ENCODE results near the gene FAM174B. TPM values are rescaled to one million over a fixed set of nuclear protein-coding genes. Genes with fewer than 3 reads are reported as not detected.
"Not testable (repeated sequence)": the region's sequence is repeated elsewhere in the genome, so short reads cannot be mapped to it uniquely, and the experiment has no call there.

The FAM174B gene
- total and polyA plus RNA-seq, 8 donors = 40.8 to 66.3 (median 48.7) TPM

GRCh38 chr15:92612891-92613290 is 42.7 kb downstream of the FAM174B start:
- TF ChIP-seq CTCF (IDR thresholded peaks at IDR 0.05) = no peak
- intact Hi-C loops (cut with DNase I) = no loop called here
- H3K4me3 ChIP-seq = no peak overlapping the region
- H3K36me3 ChIP-seq = no peaks in the 10 kb centered on the region
- no peaks in the 10 kb centered on the region for H3K27me3 ChIP-seq
- H3K9me3 ChIP-seq = no peaks in the 10 kb centered on the region
- peaks cover 8 to 13% of the 10 kb centered on the region in 2 donors for H3K4me1 ChIP-seq
- ATAC-seq (no peak), DNase-seq (no peak)
- H3K27ac ChIP-seq = no peak overlapping the region

DNA sequence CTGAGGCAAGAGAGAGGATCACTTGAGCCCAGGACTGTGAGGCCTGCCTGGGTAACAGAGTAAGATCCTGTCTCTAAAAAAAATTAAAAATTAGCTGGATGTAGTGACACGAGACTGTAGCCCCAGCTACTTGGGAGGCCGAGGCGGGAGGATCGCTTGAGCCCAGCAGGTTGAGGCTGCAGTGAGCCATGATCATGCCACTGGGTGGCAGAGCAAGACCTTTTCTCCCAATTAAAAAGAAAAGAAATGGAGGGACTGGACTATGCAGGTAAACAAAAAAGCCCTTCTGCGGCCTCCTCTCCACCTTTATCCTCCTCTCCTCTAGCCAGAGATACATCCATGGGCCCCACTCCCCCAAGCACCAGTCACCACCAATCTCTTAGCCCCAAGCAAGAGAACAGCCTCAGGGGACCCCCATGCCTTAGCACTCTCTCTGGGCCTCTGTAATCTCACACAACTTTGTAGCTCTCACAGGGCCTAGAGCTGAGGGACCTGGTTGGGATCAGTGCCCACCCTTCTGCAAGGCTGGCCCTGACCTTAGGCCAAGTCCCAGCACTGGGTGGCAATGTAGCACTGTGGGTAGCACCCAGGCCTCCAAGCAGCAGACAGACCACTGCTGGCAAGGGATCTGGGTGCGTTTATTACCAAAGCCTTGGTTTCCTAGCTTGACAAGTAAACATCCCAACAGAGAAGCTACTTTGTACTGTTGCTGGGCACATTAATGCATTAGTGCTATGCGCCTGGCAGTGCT is 43.4 kb downstream of the FAM174B start:
- no peak for DNase-seq
- Histone ChIP-seq H3K4me1 (peaks cover 5% of the 10 kb centered on the region in 2 donors), H3K4me3 (no peak overlapping the region), H3K27ac (no peak overlapping the region), H3K27me3 (no peaks in the 10 kb centered on the region), H3K36me3 (no peaks in the 10 kb centered on the region), H3K9me3 (no peaks in the 10 kb centered on the region)
- intact Hi-C loops (cut with DNase I) = no loop called here
- TF ChIP-seq CTCF (IDR thresholded peaks at IDR 0.05) = no peak
- ATAC-seq = no peak

DNA sequence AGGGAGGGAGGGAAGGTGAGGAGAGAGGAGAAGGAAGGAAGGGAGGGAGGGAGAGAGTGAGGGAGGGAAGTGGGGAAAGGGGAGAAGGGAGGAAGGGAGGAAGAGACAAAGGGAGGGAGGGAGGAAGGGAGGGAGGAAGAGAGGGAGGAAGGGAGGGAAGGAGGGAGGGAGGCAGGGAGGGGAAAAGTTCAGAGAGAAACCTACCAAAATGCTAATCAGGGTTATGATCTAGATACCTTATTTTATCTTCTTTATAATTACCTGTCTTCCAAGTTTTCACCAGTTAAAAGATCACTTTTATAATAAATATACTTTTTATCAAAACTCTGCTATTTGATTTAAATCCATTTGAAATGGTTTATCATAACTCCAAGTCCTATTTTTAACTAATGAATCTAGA is 44.4 kb downstream of the FAM174B start:
- DNase-seq (no peak), ATAC-seq (no peak)
- intact Hi-C loops (cut with DNase I) = no loop called here
- H3K27ac ChIP-seq = no peak overlapping the region
- no peak overlapping the region for H3K4me3 ChIP-seq
- H3K9me3 ChIP-seq = no peaks in the 10 kb centered on the region
- peaks cover 0 to under 1% of the 10 kb centered on the region in 2 donors for H3K4me1 ChIP-seq
- TF ChIP-seq CTCF (IDR thresholded peaks at IDR 0.05) = no peak
- no peaks in the 10 kb centered on the region for H3K36me3 ChIP-seq
- H3K27me3 ChIP-seq = no peaks in the 10 kb centered on the region

DNA sequence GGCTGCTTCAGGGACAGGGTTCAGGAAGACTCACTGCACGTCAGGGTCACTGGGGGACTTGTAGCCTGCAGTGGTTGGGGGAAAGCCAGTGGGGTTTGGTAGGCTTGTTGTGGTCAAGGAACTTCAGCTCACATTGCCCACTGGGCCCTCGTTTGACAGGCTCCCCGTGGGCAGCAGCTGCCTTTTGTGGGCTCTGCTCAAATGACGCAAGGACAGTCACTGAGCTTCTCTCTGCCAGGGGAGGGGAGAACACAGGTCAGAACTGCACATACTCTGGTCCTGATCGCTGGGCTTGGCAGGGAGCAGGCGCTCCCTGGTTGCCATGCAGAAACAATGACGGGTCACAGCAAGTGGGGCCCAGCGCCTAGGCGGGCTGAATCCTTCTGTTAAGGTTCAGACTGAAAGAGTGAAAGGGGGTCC is 45.5 kb downstream of the FAM174B start:
- H3K27ac ChIP-seq = no peak overlapping the region
- no peaks in the 10 kb centered on the region for H3K36me3 ChIP-seq
- H3K9me3 ChIP-seq = no peaks in the 10 kb centered on the region
- intact Hi-C loops (cut with DNase I) = no loop called here
- no peak for TF ChIP-seq CTCF (IDR thresholded peaks at IDR 0.05)
- H3K4me3 ChIP-seq = no peak overlapping the region
- H3K4me1 ChIP-seq = no peaks in the 10 kb centered on the region
- ATAC-seq = no peak
- DNase-seq = no peak
- H3K27me3 ChIP-seq = no peaks in the 10 kb centered on the region

DNA sequence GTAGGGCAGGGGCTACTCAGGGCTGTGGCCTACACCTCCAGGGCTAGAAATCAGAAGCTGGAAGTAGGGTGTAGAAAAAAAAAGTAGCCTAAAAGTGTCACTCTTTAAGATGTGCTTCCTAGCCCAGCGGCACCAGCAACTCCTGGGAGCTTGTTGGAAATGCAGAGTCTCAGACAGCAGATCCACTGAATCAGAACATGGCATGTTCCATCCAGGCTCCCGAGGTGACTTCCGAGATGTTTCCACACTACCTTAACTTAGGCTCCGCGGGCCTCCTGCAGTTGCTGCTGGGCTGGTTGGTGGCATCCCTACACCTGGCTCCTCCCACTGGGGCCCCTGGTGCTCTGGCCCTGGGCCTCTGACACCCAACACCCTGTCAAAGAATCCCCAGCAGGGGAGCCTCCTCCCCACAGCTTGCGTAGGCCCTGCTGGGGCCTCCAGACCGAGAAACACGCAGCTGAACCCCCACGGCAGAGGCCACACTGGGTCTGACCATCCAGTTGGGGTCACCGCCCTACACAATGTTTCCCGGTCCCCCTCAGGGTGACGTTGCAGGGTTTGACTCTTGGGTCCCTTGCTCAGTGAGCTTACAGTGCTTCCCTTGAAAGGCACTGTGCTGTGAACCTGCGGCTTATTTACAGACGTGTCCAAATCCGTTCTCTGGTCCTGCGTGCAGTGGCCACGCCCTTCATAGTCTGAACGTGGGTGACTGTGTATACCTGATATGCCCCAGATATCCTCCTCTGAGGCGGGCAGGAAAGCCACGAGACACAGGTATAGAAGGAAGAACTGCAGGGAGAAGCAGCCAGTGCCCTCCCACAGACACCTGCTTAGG is 46.5 kb downstream of the FAM174B start:
- intact Hi-C loops (cut with DNase I) = no loop called here
- DNase-seq = no peak
- Histone ChIP-seq H3K36me3 (no peaks in the 10 kb centered on the region), H3K4me3 (no peak overlapping the region), H3K27me3 (no peaks in the 10 kb centered on the region), H3K9me3 (no peaks in the 10 kb centered on the region), H3K27ac (no peak overlapping the region), H3K4me1 (no peaks in the 10 kb centered on the region)
- ATAC-seq = no peak
- TF ChIP-seq CTCF (IDR thresholded peaks at IDR 0.05) = no peak

DNA sequence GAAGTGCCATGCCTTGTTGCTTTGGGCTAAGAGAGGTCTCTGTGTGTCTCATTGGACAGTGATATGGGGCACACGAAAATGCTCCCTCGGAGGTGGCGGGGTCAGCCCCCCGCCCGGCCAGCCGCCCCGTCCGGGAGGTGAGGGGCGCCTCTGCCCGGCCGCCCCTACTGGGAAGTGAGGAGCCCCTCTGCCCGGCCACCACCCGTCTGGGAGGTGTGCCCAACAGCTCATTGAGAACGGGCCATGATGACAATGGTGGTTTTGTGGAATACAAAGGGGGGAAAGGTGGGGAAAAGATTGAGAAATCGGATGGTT is 48.8 kb downstream of the FAM174B start:
- H3K36me3 ChIP-seq; H3K27ac ChIP-seq; H3K4me3 ChIP-seq; ATAC-seq; H3K4me1 ChIP-seq; DNase-seq; H3K9me3 ChIP-seq; intact Hi-C loops (cut with DNase I); H3K27me3 ChIP-seq: not testable (repeated sequence)

All from left lung (tissue), 10 donors.